GM12891 (cell line): ENCODE data around the gene OVCH1.

ENCODE experiments used
- POLR2A ChIP-seq: IDR thresholded peaks from 2 replicates; pipeline ENCODE4 v1.6.1; 2011; ENCODE audit warnings: low read depth, low read length, control low read depth
- POLR2AphosphoS5 ChIP-seq: IDR thresholded peaks from 2 replicates; pipeline ENCODE4 v1.6.1; 2011; ENCODE audit warnings: low read depth, low read length, control low read depth
- TAF1 ChIP-seq: IDR thresholded peaks from 2 replicates; pipeline ENCODE4 v1.6.1; 2011; ENCODE audit warnings: low read depth, low read length, control low read depth

- TF ChIP-seq TAF1, result no peak
- no peak for TF ChIP-seq POLR2AphosphoS5
- TF ChIP-seq POLR2A, result no peak
Observed at GRCh38 chr12:29463198-29463597, 34.3 kb downstream of the OVCH1 start.
